Sigmoid colon (tissue), 4 donors: ENCODE measurements around the gene KCNG2.

ENCODE experiments used
- POLR2A ChIP-seq, 2 donors: fragments of 450-650 bp; IDR thresholded peaks; one replicate each; pipeline ENCODE4 v1.6.1; 2016; ENCODE audit warnings: antibody characterized with exemption in 2 of 2, mild to moderate bottlenecking in 2 of 2, moderate library complexity in 2 of 2
- POLR2AphosphoS5 ChIP-seq, 4 donors: sonication (generic); formaldehyde crosslinking; IDR thresholded peaks; one replicate each; pipeline ENCODE4 v1.6.1; 2017; ENCODE audit warnings: antibody characterized with exemption in 4 of 4

DNA sequence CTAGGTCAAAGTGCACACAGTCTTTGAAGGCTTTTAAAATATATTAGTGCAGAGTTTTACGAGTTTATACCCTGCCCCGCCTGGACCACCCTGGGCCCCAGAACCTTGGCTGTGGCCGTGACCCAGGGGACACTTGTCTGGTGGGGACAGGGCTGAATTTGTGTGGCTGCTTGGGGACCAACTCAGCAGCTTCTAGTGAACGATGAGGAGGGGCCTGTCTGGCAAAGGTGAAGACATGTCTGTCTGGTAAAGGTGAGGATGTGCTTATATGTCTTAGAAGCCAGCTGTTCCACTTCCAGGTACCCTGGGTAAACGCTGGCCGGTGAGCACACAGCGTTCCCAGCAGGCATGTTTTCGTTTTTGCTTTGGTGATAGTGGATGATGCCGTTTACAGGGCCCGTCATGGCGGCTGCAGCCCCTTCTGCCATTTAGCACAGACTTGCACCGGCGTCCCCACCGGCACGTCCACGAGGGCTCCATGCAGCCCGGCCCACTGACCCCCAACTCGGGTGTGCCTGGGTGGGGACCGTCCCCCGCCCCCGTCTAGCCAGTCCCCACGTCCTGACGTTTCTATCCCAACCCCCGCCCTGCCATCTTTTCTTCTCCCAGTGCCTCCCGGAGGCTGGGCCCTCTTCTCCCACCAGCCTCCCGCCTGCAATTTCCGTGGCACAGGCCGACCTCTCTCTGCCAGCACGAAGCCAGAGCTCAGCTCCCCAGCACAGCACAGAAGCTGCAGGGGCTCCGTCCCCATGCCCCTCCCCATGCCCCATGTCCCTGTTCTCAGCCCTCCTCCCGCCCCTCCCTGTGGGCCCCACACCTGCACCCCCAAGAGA, 85.9 kb downstream of the KCNG2 start:
- TF ChIP-seq POLR2AphosphoS5 (IDR thresholded peaks at IDR 0.05): no peak
- no peak for TF ChIP-seq POLR2A (IDR thresholded peaks at IDR 0.05)
